DOHH2 (cell line): ENCODE results near the gene UNC5A.

ENCODE experiments used
- H3F3A ChIP-seq: fragments of 200-600 bp; sonication (generic), shearing (Covaris generic); 2 replicates; pipeline ENCODE4 v1.6.0; 2016; ENCODE audit warnings: antibody characterized with exemption, mild to moderate bottlenecking; ENCODE audit not compliant: control insufficient read depth, insufficient read depth
- H3K27ac ChIP-seq: fragments of 200-600 bp; sonication (generic); 2 replicates; pipeline ENCODE4 v1.5.1; 2014; ENCODE audit warnings: low read depth, mild to moderate bottlenecking, low read length, moderate library complexity
- H3K27me3 ChIP-seq: fragments of 200-600 bp; sonication (generic); 2 replicates; pipeline ENCODE4 v1.6.1; 2014; ENCODE audit warnings: mild to moderate bottlenecking, low read length, mixed read lengths; ENCODE audit not compliant: control insufficient read depth
- H3K36me3 ChIP-seq: fragments of 200-600 bp; sonication (generic); 2 replicates; pipeline ENCODE4 v1.6.1; 2014; ENCODE audit warnings: mild to moderate bottlenecking, low read length, moderate library complexity, mixed read lengths; ENCODE audit not compliant: control insufficient read depth
- H3K4me1 ChIP-seq: fragments of 200-600 bp; sonication (generic); 2 replicates; pipeline ENCODE4 v1.6.1; 2014; ENCODE audit warnings: mild to moderate bottlenecking, low read length, mixed read lengths; ENCODE audit not compliant: control insufficient read depth
- H3K4me2 ChIP-seq: fragments of 200-600 bp; sonication (generic); 2 replicates; pipeline ENCODE4 v1.6.0; 2014; ENCODE audit warnings: mild to moderate bottlenecking, low read length, moderate library complexity
- H3K4me3 ChIP-seq: fragments of 200-600 bp; sonication (generic); 2 replicates; pipeline ENCODE4 v1.5.1; 2014; ENCODE audit warnings: mild to moderate bottlenecking, low read length, mixed read lengths
- H3K79me2 ChIP-seq: fragments of 200-600 bp; sonication (generic); 2 replicates; pipeline ENCODE4 v1.6.1; 2014; ENCODE audit warnings: mild to moderate bottlenecking, low read length, mixed read lengths; ENCODE audit not compliant: control insufficient read depth
- H3K9me2 ChIP-seq: fragments of 200-600 bp; sonication (generic); replicated peaks from 2 replicates; pipeline ENCODE4 v1.6.1; 2014; ENCODE audit warnings: mild to moderate bottlenecking, low read length, mixed read lengths; ENCODE audit not compliant: control insufficient read depth
- H3K9me3 ChIP-seq: fragments of 200-600 bp; sonication (generic); 2 replicates; pipeline ENCODE4 v1.6.1; 2014; ENCODE audit warnings: antibody characterized with exemption, low read length, mixed read lengths; ENCODE audit not compliant: control insufficient read depth, insufficient read depth
- H4K20me1 ChIP-seq: fragments of 200-600 bp; sonication (generic); 2 replicates; pipeline ENCODE4 v1.6.0; 2014; ENCODE audit warnings: low read depth, mild to moderate bottlenecking, antibody characterized with exemption, low read length, moderate library complexity; ENCODE audit not compliant: control insufficient read depth, insufficient read depth
- CTCF ChIP-seq: fragments of 200-600 bp; sonication (generic); IDR thresholded peaks from one replicate; pipeline ENCODE4 v1.5.1; 2014; ENCODE audit warnings: antibody characterized with exemption, mild to moderate bottlenecking, low read depth, low read length; ENCODE audit not compliant: poor library complexity, severe bottlenecking
- EZH2phosphoT487 ChIP-seq: fragments of 200-600 bp; sonication (generic); IDR thresholded peaks from 2 replicates; pipeline ENCODE4 v1.6.1; 2017; ENCODE audit warnings: borderline replicate concordance, mild to moderate bottlenecking, antibody characterized with exemption, low read length, moderate library complexity, mixed read lengths

Gene UNC5A

GRCh38 chr5:176895831-176896230 is 85.5 kb downstream of the UNC5A start:
- no peak overlapping the region for H3K4me2 ChIP-seq
- no peaks in the 10 kb centered on the region for H3K36me3 ChIP-seq
- no peaks in the 10 kb centered on the region for H3F3A ChIP-seq
- no peaks in the 10 kb centered on the region for H3K9me2 ChIP-seq
- H3K27me3 ChIP-seq: peaks cover 6% of the 10 kb centered on the region; the same call in 1 of the 2 replicates
- TF ChIP-seq EZH2phosphoT487 (no peak), CTCF (no peak)
- H3K79me2 ChIP-seq: no peaks in the 10 kb centered on the region
- H3K9me3 ChIP-seq: no peaks in the 10 kb centered on the region
- no peaks in the 10 kb centered on the region for H4K20me1 ChIP-seq
- no peaks in the 10 kb centered on the region for H3K4me1 ChIP-seq
- no peak overlapping the region for H3K4me3 ChIP-seq
- no peak overlapping the region for H3K27ac ChIP-seq

GRCh38 chr5:176897263-176897662 is 86.9 kb downstream of the UNC5A start:
- Histone ChIP-seq H3K9me3 (no peaks in the 10 kb centered on the region), H3K27me3 (no peaks in the 10 kb centered on the region), H3K4me1 (no peaks in the 10 kb centered on the region), H3K4me3 (no peak overlapping the region), H4K20me1 (no peaks in the 10 kb centered on the region), H3K9me2 (no peaks in the 10 kb centered on the region), H3F3A (peaks cover 3% of the 10 kb centered on the region; the same call in 1 of the 2 replicates), H3K27ac (no peak overlapping the region), H3K4me2 (no peak overlapping the region), H3K36me3 (no peaks in the 10 kb centered on the region), H3K79me2 (no peaks in the 10 kb centered on the region)
- TF ChIP-seq CTCF (no peak), EZH2phosphoT487 (no peak)

- peaks cover 3% of the 10 kb centered on the region; the same call in 1 of the 2 replicates for H3F3A ChIP-seq
- H3K4me1 ChIP-seq: no peaks in the 10 kb centered on the region
- peaks cover 15% of the 10 kb centered on the region for H3K36me3 ChIP-seq
- no peak within 1 kb of the TSS for H3K27ac ChIP-seq
- H4K20me1 ChIP-seq: no peaks in the 10 kb centered on the region
- no peak for TF ChIP-seq EZH2phosphoT487
- no peak for TF ChIP-seq CTCF
- no peaks in the 10 kb centered on the region for H3K9me2 ChIP-seq
- no peaks in the 10 kb centered on the region for H3K9me3 ChIP-seq
- no peaks in the 10 kb centered on the region for H3K27me3 ChIP-seq
- H3K4me3 ChIP-seq: no peak within 1 kb of the TSS
- H3K4me2 ChIP-seq: no peak within 1 kb of the TSS
- H3K79me2 ChIP-seq: no peaks in the 10 kb centered on the region
Observed at GRCh38 chr5:176899296-176899891, 89.0 kb downstream of the UNC5A start, which contains the start of gene HK3. Gene HK3 (minus strand): TSS chr5:176899346. CDS start chr5:176896159, 3,187 bp downstream.
